NCI-H2081 treated with DMSO at 0.1 percent for 48 hours (cell line): ENCODE measurements around the gene AMIGO2.
A peak's percentile ranks its signal among the peaks of the same experiment; 100 is the strongest.

Source experiments
- DNase-seq: peaks from one replicate; lab custom pipeline; 2025; lab: John Stamatoyannopoulos, UW

Gene AMIGO2

GRCh38 chr12:47098099-47098498, 18.3 kb upstream of the AMIGO2 start:
- DNase-seq = no peak

- DNase-seq = no peak
Observed at GRCh38 chr12:47097276-47097896, 17.6 kb upstream of the AMIGO2 start.

- DNase-seq = no peak
Observed at GRCh38 chr12:47095446-47096236, 15.9 kb upstream of the AMIGO2 start.

- no peak for DNase-seq
Observed at GRCh38 chr12:47094804-47095203, 15.0 kb upstream of the AMIGO2 start.

DNA sequence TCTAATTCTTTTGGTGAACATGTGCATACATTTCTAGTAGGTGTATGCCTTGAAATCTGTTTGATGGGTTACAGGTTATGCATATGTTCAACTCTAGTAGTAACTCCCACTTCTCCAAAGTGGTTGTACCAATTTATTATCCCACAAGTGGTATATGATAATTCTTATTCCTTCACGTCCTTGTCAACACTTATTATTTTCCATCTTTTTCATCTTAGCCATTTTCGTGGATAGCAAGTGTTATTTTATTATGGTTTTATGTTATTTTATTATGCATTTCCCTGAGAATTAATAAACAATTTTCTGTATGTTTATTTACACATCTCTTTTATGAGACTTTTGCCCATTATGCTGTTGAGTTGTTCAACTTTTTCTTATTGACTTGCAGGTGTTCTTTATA, 11.2 kb upstream of the AMIGO2 start:
- DNase-seq = no peak

DNA sequence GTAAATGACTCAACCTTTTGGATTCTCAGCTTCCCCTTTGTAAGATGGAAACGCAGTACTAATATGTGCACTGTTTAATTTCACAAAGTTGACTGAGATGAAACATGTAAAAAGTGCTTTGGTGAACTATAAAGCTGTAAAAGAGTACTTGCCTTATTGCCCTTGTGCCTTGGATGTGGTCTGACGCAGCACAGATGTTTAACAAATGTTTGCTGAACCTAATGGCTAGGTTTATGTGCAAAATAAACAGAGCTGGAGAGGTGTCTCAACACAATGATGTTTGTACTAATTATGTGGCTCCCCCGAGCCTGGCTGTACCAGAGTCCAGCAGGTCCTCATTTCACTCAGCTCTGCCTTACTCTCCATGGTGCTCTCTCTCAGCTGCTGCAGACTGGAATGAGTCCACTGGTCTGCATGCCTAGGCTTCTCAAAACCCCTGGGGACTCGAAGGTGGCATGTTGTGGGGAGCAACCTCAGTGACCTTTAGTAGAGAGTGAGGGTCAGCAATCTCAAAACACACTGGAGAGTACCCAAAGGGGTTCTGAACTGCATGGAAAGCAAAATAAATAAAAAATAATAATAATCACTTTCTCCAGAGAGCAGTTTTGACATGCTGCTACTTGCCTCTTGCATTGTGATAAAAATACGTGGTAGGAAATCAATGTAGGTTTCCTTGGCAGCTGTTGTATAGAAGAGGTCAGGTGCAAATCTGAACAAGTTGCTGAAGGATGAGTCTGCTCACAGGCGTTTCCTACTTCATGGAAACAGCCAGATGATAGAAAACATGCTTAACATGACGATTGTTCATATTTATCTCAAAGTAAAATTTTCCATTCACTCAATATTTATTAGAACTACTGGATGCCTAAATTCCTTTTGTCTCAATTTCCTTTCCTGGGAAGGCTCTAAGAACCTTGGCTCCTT, 8.5 kb upstream of the AMIGO2 start:
- peak; percentile 64 for DNase-seq

- DNase-seq = no peak
Observed at GRCh38 chr12:47087088-47087688, 7.4 kb upstream of the AMIGO2 start.

GRCh38 chr12:47085815-47086252, 6.1 kb upstream of the AMIGO2 start:
- DNase-seq = peak; percentile 36

DNA sequence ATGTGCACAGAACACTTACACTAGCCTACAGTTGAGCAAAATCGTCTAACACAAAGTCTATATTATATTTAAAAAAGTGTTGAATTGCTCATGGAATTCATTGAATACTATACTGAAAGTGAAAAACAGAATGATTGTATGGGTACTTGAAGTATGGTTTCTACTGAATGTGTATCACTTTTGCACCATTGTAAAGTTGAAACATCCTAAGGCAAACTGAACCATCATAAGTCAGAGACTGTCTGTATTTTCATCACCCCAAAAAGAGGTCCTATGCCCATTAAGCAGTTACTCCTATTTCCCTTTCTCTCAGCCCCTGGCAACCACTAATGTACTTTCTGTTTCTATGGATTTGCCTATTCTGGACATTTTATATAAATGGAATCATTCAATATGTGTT, 4.4 kb upstream of the AMIGO2 start:
- no peak for DNase-seq

DNA sequence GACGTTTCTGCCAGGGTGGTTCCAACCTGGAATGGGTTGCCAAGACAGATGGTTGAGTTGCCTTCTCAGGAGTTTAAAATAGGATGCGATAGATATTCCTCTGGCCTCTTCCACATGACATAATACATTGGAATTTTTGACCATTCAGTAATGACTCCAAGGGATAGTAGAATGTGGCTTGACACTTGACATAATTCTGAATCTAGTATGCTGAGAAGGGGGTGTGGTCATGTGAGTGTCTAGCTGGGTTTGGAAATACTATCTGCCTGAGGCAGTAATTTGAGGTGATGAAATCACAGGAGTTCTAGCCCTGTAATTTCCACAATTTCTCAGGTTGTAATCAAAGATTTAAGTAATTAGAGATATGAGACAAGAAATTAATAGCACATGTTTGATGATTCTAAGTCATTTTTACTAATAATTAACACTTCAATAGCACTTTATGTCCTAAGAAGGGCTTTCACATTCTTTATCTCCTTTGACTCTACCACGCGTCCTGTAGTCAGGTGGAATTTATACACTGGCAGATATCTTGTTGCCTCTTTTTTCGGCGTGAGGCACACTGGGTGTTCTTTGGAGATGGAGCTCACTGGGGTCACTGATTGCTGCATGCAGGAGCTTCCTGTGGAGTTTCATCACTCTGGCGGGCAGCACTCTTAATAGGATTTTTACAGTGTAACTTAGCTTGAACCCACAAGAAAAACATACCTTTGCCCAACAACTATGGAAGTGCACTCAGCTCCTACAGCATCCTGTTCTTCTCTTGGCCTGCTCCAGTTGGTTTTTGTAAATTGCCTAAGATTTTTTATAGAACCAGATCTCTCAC, 3.2 kb upstream of the AMIGO2 start:
- no peak for DNase-seq

GRCh38 chr12:47082283-47082682, 2.5 kb upstream of the AMIGO2 start:
- no peak for DNase-seq

GRCh38 chr12:47080725-47081502, 1.2 kb upstream of the AMIGO2 start:
- DNase-seq = no peak

DNA sequence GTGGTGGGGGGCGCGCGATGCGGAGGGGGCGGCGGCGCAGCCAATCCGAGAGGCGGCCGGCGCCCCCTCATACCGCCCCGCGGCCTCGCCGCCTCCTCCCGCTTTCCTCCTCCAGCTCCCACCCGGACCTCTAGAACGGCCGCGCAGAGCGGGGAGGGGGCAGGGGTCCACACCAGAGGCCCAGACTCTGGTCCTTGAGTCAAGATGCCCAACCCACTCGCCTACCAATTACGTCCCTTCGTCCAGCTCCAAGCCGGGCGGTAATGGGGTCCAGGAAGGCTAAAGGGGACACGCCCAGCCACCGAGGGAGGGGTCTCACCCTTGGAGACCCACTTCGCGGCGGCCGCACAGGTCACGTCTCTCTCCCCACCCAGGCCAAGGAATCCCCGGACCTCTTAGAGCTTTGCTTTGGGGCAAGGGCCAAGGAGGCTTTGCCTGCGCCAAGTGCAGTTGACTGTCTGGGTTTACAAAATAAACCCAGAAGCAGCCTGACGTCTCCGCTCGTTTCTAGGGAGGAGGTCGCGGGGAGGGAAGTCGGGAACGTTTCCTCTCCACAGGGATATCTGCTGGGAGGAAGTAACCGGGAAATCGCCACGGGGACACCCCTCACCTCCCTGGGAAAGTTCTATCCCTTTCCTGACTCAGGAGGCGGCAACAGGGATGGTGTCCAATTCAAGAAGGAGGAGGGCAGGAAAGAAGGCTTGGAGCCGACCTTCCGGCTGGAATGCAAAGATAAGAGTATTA, 394 bp upstream of the AMIGO2 start:
- no peak for DNase-seq

DNA sequence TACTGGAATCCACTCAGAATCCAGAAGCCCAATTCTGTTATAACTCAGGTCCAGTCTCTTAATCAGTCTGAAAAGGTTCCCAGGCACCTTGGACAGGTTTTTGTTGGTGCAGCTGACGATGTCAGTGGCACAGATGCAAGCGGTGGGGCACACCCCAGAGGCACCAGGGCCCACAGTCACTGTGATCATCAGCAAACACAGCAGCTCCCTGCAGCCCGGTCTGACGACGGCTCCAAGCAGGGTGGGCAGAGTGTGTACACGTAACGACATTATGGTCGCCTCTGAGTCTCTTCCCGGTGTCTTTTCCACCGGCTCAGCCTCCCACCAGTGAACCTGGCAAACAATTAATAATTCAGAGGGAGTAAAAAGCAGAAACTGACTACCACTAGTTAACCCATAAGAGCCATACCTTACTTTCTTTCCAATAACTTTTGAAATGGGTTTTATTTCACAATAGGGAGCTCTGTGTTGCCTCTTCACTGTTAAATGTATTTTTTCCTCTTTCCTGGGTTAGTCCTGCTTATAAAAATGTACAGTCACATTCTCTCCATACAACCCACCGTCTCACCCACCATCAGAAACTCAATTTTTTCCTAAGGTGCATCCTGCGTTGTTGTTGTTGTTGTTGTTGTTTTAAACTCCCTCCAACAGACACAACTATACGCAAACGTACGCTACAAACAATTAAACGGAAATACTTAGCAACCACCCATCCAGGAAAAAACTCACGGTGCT, 859 bp downstream of the AMIGO2 start:
- no peak for DNase-seq

DNA sequence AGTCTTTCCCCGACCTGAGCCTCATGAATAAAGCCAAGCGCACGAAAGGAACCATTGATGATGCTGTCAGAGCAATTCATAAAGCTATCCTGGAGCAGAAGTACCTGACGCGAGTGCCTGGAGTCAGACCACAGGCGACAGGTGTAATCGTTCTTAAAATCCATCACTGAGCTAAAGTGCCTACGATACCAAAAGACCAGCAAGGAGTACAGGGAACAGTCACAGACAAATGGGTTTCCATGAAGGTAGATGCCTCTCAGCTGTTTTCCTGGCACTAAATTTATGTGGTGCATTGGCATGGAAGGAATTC, 1.7 kb downstream of the AMIGO2 start:
- DNase-seq = no peak

- no peak for DNase-seq
Observed at GRCh38 chr12:47077206-47078085, 2.3 kb downstream of the AMIGO2 start.

DNA sequence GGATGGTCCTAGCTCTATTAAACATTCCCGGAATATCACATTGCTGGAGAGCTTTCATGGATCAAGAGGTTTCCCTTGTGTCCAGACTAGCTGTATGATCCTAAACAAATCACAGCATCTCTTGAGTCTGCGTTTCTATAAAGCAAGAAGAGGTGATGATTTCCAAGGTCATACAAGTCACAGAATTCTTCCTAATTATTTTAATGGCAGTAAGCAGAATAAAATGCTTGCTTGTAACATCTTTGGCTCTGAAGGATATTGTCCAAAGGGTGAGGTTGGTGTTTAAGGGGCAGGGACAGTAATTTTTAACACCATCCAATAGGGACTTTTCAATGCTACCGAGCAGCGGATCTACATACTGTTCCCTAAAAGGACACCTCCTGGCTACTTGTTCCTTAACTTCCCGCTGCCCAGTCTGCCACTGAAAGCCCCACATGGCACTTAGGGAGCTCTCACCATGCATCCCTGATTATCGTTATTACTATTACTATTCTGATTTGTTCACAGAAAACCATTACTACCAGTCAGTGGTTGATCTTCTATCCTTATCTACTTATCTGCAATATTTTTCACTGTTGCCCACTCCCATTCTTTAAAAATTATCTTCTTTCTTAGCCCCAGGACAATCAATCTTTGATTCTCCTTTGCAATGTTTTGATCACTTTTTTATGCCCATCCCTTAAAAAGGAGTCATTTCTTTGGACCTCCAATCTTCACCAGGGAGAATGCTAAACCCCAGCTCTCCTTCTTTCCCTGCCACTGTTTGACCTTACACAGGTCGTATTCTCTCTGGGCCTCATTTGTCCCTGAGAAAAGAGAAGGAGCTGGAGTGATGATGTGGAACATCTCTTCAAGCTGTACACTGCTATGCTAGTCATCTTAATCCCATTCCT, 4.3 kb downstream of the AMIGO2 start:
- no peak for DNase-seq
